Brain pericyte (primary cell): ENCODE data around the gene JAKMIP1.
"Not testable (repeated sequence)": the region's sequence is repeated elsewhere in the genome, so short reads cannot be mapped to it uniquely, and the experiment has no call there.

Experiments
- DNase-seq: peaks from one replicate; pipeline ENCODE4 v3.0.0-alpha.2; 2012; ENCODE audit warnings: low read depth, low spot score

JAKMIP1 gene

GRCh38 chr4:6143603-6144181 is 56.7 kb downstream of the JAKMIP1 start:
- DNase-seq, result no peak

GRCh38 chr4:6142935-6143602 is 57.3 kb downstream of the JAKMIP1 start:
- no peak for DNase-seq

DNA sequence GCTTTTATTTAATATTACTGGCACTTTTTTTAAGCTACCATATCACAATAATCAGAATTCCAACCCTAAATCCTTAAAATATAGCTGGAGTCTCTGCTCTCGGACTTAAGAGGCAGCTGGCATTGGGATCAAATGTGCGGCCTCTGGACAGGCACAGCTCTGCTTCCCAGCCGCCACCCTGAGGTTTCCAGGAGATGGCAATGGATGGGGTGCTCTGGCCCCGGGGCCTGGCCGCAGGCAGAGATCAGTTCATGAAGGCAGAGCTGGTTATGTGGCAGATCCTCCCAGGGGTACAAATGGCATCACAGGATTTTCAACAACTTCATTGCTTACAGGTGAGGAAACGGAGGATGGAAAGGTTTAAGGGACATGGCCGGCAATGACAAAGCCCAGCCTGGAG is 57.8 kb downstream of the JAKMIP1 start:
- DNase-seq, result no peak

DNA sequence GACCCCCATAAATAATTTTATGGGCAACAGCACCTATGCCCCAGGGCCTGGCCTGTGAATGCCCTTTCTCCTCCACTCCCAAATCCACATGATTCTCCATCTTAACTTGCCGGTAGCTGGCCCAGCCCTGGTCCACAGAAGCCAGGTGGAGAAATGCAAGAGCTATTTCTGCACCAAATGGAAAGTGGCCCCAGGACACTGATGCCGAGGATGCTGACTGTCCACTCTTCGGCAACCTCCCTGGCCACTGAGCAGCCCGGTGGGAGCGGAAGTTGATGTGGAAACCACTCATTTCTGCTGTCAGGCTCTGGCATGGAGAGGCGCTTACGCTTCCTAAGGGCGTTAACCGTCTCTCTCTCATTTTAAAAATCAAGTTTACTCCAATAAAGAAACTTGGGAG is 58.8 kb downstream of the JAKMIP1 start:
- no peak for DNase-seq

DNA sequence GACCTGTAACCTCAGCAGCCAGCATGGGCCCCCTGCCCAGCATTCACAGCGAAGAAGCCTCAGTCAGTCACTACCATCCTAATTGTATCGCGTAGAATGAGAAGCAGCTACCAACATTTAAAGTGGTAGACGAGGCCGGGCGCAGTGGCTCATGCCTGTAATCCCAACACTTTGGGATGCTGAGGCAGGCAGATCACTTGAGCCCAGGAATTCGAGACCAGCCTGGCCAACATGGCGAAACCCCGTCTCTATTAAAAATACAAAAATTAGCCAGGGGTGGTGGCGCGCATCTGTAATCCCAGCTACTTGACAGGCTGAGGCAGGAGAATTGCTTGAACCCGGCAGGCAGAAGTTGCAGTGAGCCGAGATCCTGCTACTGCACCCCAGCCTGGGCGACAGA is 59.3 kb downstream of the JAKMIP1 start:
- DNase-seq, result not testable (repeated sequence)

DNA sequence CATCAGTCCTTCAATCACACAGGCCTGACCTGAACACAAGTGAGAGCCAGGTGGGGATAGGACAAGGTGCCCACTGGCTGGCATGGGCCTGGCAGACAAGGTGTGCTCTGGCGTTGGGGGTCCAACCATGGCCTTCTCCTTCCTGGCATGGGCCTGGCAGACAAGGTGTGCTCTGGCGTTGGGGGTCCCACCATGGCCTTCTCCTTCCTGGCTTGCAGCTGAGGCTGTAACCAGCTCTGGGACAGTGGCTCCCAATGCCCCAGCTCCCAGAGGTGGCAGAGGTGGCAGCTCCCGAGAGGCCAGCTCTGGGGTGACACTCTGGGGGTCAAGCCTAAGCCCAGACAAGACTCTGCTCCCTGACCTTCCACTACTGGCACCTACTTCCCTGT is 62.6 kb downstream of the JAKMIP1 start:
- no peak for DNase-seq

GRCh38 chr4:6137027-6137746 is 63.2 kb downstream of the JAKMIP1 start:
- no peak for DNase-seq

DNA sequence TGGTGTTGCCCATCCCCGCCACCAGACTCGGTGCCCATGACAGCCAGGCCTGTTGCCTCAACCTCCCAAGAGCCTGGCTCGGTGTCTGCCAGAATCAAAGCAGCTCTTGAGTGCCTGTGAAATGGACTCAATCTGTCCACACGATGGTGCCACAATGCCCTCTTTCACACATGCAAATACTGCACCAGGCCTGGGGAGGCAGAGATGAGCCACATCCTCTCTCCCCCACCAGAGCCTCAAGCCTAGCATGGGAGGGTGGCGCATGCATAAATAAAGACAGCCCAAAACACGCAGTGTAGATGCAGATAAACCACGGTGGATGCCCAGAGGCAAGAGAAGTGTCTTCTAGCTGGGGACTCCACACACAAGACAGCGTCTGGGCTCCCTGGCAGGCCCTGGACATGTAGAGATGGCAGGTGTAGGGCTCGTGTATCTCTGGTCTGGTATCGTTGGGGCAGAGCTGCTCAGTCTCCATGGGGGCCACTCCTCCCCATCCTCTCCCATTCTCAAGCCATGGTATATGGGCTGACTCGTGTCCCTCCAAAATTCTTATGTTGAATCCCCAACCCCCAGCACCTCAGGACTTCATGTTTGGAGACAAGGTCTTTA is 65.6 kb downstream of the JAKMIP1 start:
- DNase-seq, result no peak

- no peak for DNase-seq
Observed at GRCh38 chr4:6132716-6133115, 67.6 kb downstream of the JAKMIP1 start.

DNA sequence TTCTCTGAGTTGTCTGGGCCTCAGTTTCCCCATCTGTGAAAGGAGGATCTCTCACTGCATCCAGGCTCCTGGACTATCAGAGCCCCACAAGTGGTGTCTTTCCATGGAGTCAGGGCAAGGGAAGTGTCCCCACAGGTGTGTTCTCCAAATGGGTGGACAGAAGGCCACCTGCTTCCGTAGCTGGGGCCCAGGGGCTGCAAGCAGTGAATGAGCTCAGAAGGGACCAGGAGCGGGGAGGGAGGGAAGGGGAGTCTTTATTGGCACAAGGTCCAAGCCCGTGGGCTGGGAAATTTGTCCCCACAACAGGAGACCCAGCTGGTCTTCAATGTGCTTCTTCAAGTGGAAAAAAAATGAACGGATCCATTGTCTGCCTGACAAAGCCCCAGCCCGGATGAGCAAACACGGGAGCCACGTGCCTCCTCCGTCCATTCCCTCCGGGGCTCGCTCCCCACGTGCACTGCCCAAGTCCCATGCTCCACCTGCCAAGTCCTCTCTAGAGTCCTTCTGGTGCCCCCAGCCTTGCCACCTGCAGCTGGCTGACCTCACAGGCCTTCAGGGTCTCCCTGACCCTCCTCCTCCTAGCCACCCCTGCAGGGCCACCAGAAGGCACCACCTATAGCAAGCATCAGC is 72.0 kb downstream of the JAKMIP1 start:
- DNase-seq, result no peak

DNA sequence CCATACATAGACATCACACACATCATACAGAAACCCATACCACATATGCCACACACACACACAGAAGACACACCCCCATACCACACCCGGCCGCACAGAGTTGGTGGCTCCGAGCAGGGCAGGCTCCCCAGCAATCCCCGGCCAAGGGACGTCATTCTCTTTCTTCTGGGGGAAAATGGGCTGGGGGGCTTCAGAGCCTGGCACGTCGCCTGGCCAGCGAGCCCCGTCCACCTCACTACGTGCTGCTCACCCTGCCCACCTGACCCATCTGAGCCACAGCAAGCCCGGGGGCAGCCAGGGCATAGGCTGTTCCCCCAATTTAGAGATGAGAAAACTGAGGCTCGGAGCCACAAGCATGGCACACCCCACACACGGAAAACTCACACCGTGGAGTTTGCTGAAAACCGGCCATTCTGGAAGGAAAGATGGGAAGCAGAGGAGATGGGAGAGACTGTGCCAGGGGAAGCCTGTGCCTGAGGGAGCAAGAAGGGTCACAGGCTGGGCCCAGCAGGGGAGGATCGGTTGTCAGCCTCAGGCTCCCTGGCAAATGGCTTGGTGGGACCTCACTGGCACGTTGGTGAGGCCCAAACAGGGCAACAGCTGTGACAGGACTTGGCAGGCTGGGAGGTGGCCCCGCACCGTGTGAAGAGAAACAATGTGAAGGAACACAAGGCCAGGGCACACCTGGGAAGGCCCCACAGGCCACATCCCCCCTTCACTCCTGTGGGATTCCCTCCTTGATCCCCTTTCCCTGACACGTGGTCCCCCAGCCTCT is 73.2 kb downstream of the JAKMIP1 start:
- DNase-seq, result no peak

DNA sequence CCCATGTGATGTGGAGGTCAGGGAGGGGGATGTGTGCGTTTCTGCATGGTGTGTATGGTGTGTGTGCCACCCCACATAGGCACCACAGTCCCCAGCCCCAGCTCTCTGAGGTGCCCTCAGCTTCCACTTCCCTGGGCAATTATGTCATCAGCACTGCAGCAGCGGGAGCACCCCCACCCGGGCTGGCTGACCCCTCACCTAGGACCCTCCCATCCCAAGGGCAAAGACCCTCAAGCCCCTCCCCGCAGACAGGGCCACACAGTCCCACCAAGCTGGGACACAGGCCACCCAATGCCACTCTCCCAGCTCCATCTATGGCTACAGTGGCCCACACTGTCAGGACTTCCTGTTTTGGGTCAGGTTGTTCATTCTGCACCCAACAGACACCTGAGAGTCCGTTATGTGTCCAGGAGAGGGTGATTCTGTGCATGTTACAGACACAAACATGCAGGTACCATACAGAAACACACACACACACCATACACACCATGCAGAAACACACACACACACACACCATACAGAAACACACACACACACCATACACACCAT is 75.2 kb downstream of the JAKMIP1 start:
- no peak for DNase-seq

GRCh38 chr4:6124386-6125102 is 75.8 kb downstream of the JAKMIP1 start:
- DNase-seq, result no peak

DNA sequence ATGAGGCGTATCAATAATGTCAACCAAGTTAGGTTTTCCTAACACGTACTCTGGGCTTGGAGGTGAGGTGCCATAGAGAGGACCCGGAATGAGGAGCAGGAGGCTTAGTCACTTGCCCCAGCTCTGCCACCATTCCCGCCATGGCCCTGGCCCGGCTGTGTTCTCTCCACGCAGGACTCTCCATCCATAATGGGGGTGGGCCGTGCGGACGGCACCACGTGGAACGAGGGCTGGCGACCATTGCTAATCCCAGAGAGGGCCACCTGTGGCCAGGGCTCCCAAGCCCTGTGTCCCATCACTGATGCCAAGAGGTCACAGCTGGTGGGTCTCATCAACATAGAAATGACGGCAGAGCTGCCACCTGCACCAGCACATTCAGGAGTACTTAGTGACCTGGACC is 76.4 kb downstream of the JAKMIP1 start:
- DNase-seq, result no peak

GRCh38 chr4:6123541-6123940 is 76.8 kb downstream of the JAKMIP1 start:
- no peak for DNase-seq

- no peak for DNase-seq
Observed at GRCh38 chr4:6123116-6123515, 77.2 kb downstream of the JAKMIP1 start.

GRCh38 chr4:6122496-6122895 is 77.9 kb downstream of the JAKMIP1 start:
- DNase-seq, result no peak

- no peak for DNase-seq
Observed at GRCh38 chr4:6121941-6122340, 78.4 kb downstream of the JAKMIP1 start.

- no peak for DNase-seq
Observed at GRCh38 chr4:6121276-6121850, 79.0 kb downstream of the JAKMIP1 start.

GRCh38 chr4:6120361-6120760 is 80.0 kb downstream of the JAKMIP1 start:
- no peak for DNase-seq
